GM18526 (cell line): Measurements from ENCODE around the gene MSGN1.

Source experiments
- POLR2A ChIP-seq: IDR thresholded peaks from 3 replicates; pipeline ENCODE4 v1.6.1; 2011; ENCODE audit not compliant: insufficient read length; ENCODE audit errors: extremely low read depth

MSGN1 gene, protein sequence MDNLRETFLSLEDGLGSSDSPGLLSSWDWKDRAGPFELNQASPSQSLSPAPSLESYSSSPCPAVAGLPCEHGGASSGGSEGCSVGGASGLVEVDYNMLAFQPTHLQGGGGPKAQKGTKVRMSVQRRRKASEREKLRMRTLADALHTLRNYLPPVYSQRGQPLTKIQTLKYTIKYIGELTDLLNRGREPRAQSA

GRCh38 chr2:17816396-17817245 is at the start of gene MSGN1:
Gene MSGN1, plus strand, starts transcription at chr2:17816460. Its CDS starts 59 bp downstream, at chr2:17816519.
- TF ChIP-seq POLR2A, result no peak

DNA sequence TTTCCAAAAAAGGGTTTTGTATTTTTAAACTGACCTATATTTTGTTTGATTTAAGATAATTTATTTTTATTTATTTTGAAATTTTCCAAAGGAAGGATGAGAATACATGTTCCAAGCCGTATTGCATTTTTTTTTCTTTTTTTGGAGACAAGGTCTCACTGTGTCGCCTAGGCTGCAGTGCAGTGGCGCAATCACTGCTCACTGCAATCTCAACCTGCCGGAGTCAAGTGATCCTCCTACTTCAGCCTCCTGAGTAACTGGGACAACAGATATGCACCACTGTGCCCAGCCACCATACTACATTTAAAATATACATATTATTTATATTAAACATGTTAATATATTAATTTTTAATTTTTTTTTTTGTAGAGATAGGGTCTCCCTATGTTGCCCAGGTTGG is 47.4 kb upstream of the MSGN1 start:
- TF ChIP-seq POLR2A, result no peak

DNA sequence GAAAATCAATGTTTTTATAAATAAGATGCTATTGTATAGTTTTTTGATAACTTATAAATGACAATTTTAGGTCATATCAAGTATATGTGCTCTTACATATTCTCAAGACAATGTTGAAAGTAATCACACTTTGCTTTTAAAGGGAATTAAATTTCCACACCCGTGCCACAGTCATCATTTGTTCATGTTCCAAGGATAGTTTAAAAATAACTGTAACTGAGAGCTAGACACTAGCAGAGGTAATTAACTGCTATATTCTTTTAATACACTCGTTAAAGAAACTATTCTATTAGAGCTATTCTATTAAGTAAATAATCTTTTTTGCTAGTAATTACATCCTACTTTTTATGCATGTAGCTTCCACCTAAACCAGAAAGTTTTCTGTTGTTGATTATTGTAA is 44.3 kb upstream of the MSGN1 start:
- TF ChIP-seq POLR2A, result no peak

GRCh38 chr2:17772532-17772931 is 43.7 kb upstream of the MSGN1 start:
- TF ChIP-seq POLR2A, result no peak

GRCh38 chr2:17780546-17780945 is 35.7 kb upstream of the MSGN1 start:
- TF ChIP-seq POLR2A, result no peak

DNA sequence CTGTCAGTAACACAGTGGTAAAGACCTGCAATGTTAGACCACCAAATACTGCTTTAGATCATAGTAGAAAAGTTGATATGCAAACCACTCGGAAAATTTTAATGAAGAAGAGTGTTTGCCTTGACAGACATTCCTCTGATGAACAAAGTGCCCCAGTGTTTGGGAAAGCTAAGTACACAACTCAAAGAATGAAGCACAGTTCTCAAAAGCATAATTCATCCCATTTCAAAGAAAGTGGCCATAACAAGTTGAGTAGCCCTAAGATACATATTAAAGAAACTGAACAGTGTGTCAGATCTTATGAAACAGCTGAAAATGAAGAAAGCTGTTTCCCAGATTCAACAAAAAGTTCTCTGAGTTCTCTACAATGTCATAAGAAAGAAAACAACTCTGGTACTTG is 34.8 kb upstream of the MSGN1 start:
- TF ChIP-seq POLR2A, result no peak

DNA sequence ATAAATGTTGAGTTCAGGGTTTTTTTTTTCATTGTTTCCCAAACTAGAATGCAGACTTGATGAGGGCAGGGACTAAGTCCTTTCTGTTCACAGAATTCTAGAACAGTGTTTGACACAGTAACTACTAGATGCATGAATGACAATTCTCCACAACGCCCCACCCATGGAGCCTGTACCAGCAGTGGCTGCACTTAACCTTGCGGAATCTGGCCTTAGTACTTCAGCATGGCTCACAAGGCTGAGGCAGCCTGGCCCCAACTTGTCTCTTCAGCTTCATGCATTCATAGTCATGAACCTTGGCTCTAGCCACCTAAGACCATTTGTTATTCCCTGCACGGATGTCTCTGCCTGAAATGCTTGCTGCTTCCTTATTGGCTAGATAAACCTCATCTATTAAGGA is 29.5 kb upstream of the MSGN1 start:
- TF ChIP-seq POLR2A, result no peak

DNA sequence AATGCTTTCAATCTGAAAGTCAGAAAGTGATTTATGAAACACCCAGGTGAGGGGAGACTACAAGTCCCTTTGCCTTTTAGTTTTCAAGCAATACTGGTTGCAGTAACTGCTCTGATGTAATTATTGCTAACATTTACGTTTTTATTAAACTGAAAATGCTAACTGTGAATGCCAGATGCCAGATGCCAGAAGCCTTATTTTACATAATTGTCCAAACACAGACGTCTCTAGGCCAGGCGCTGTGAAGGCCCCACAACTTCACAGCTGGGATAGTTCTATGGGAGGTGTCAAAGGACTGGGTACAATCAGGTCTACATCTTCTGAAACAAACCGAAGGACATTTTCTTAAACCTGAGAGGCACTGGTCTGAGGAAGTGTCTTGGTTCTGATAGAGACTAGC is 27.5 kb upstream of the MSGN1 start:
- no peak for TF ChIP-seq POLR2A

GRCh38 chr2:17790536-17790935 is 25.7 kb upstream of the MSGN1 start:
- no peak for TF ChIP-seq POLR2A

DNA sequence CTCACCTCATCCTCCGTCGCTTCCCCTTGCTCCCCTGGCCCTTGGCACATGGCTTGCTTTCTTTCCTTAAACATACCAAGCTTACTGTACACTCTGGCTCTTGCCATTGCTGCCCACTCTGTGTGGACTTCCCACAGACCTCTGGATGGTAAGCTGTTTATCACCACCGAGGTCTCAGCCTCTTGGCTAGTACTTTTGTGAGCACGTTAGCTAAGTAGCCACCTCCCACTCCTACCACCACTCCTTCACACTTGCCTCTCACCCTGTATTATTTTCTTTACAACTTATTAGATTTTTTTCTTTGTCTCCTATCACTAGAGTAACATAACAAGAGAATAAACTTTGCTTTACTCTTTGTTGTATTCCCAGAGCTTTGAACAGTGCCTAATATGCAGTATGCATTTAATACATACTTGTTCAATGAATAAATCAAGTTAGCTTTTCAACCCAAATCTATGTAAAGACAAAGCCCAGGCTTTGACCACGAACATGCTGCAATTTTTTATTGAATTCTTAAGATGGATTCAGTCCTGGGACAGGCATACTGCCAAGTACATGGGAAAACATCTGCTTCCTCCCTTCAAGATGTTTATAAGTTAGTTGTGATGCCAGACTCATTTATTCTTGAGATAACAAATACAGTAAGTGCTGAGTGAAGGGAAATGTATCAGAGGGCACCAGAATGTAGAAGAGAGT is 25.0 kb upstream of the MSGN1 start:
- no peak for TF ChIP-seq POLR2A

- TF ChIP-seq POLR2A, result no peak
Measured at GRCh38 chr2:17791817-17792130, 24.5 kb upstream of the MSGN1 start.

GRCh38 chr2:17792515-17792914 is 23.7 kb upstream of the MSGN1 start:
- no peak for TF ChIP-seq POLR2A

DNA sequence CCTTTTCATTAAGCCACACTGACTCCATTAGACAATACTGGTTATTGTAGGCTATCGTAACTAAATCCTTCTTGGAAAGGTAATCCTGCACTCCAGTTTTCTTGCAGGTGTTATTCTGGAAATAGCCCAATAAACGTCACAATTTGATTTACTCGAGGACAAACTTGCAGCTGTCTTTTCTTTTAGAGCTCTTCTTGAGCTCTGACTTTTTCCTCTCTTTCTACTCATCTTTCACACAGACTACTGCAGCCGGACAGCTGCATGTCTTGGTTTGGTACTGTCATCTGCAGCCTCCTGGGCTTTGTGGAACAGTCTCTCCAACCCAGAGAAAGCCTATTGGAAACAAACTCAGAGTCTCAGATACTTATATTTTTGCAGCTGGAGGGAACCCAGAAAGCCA is 23.0 kb upstream of the MSGN1 start:
- no peak for TF ChIP-seq POLR2A

DNA sequence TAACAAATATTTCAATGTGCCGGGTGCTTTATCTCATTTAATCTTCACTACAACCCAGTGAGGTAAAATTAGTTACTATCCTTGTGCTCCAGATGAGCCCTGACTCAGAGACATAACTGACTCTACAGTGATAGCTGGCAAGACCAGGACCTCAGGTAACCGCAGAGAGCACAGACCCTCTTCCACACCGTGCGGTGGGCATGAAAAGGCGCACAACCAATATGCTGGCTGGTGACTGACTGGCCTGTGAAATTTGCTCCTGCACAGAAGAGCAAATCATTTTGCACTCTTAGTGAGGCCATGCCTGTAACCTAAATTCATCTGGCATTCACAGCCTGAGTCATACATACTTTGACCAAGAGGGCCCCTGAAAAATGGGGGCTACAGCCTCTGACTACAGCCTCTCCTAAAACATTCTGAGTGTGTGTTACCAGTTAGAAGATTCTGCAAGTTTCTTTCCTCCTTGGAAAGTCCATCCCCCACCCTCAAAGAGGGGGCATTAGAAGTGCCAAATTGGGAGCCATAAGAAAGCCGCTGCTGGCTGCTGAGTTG is 22.4 kb upstream of the MSGN1 start:
- no peak for TF ChIP-seq POLR2A

DNA sequence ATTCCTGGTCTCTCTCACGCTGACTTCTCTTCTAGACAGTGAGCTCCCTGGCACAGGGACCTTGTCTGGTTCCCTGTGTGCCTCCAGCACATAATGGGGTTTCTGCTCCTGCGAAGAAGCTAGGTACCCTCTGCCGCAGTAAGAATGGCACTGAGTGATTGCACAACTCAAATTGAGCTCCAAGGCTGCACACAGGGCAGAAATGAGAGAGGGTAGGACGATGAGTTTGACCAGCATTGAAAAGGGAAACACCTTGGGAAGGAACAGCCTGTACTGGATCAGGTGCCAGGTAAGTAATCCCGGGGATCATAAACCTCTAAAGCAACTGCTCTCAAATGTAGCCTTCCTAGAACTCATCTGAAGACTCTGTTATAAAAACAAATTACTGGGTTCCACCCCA is 21.0 kb upstream of the MSGN1 start:
- TF ChIP-seq POLR2A, result no peak

DNA sequence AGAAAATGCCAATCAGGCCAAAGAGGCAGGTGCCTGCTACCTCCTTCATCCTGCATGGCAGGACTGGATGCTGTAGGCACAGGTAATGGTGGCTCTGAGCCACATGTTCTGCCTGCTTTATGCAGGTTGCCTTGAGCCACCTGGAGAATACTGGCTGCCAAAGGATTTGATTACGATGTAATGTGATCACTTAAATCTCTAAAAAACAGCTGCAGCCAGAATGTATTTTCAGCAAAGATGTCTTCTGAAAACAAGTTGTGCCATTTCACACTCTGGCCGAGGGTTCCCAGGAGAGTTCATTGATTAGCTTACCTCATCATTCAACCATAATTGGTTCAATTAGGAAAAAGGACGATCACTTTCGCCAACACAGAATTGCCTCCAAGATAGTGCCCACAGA is 17.9 kb upstream of the MSGN1 start:
- no peak for TF ChIP-seq POLR2A

DNA sequence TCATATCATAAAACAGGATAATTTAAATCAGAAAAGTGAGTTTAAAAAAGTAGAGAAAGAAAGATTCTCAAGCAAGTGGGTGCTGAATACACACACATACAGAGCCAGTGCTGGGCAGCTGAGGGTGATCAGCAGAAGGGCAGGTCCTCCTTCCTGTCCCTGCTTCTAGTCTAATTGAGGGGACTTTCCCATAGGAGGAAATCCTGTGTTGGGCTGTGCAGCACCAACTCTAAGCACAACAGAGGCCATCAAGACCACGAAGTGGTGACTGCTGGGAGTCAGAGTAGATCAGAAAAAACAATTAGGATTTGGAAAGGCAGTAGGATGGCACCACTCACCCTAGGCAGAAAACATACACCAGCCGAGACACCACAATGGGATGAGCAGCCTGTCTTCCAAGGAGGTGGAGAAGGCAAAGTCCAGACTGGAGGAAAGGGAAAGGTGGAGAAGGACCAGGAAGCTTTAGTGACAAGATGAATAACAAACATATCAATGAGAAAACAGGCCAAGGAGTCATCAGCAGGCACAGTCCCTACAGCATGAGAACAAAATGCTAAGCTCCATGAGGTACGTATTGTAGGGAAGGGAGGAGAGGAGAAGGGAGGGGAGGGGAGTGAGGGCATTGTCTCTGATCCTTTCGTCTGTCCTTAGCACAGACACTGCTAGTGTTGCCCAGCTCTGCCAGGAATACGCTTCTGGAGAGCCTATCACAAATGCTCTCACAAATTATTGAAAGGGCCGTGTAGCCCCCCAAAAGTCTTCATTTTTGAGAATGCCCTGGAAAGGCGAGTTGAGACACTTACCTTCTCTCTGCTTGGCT is 16.7 kb upstream of the MSGN1 start:
- TF ChIP-seq POLR2A, result no peak
